ENCODE results near the gene CCDC124.

- peak; percentile 90 to 93 (median 91) for TF ChIP-seq CTCF (IDR thresholded peaks at IDR 0.05)
- no peak for TF ChIP-seq POLR2A (IDR thresholded peaks at IDR 0.05)
These were observed 5.5 kb downstream of the CCDC124 start for GRCh38 chr19:17938092-17938845.

Measured in transverse colon (tissue), 3 donors.